Neutrophil (primary cell): ENCODE measurements around the gene LRBA.

ENCODE experiments used
- H3K27ac ChIP-seq: fragments of 200-600 bp; sonication (generic); 2 replicates; pipeline ENCODE4 v1.5.1; 2016; ENCODE audit warnings: mild to moderate bottlenecking, moderate library complexity
- H3K27me3 ChIP-seq: fragments of 200-600 bp; sonication (generic); 2 replicates; pipeline ENCODE4 v1.6.0; 2016; ENCODE audit warnings: mild to moderate bottlenecking
- H3K36me3 ChIP-seq: fragments of 200-600 bp; sonication (generic); 2 replicates; pipeline ENCODE4 v1.5.1; 2017
- H3K4me1 ChIP-seq, 2 experiments: fragments of 200-600 bp in 1 of 2; sonication (generic) in 1 of 2; 1 replicate in 1 of 2; 2 replicates in 1 of 2; pipeline versions ENCODE4 v1.5.1 to v1.6.1; 2013 to 2016; ENCODE audit warnings: low read depth in 1 of 2, low read length in 1 of 2, mild to moderate bottlenecking in 1 of 2, moderate library complexity in 1 of 2; ENCODE audit not compliant: control insufficient read depth in 1 of 2, insufficient read depth in 1 of 2
- H3K4me3 ChIP-seq, 2 experiments: fragments of 200-600 bp in 1 of 2; sonication (generic) in 1 of 2; 1 replicate in 1 of 2; 2 replicates in 1 of 2; pipeline ENCODE4 v1.5.1; 2013 to 2016; ENCODE audit warnings: low read depth in 1 of 2, low read length in 1 of 2, mild to moderate bottlenecking in 1 of 2, moderate library complexity in 1 of 2
- H3K9me3 ChIP-seq: fragments of 200-600 bp; sonication (generic); 2 replicates; pipeline ENCODE4 v1.5.1; 2016
- TF ChIP-seq, protein P1 (sequence below): fragments of 200-600 bp; sonication (generic); IDR thresholded peaks from 2 replicates; pipeline ENCODE4 v1.5.1; 2016; ENCODE audit warnings: antibody characterized with exemption

LRBA gene

DNA sequence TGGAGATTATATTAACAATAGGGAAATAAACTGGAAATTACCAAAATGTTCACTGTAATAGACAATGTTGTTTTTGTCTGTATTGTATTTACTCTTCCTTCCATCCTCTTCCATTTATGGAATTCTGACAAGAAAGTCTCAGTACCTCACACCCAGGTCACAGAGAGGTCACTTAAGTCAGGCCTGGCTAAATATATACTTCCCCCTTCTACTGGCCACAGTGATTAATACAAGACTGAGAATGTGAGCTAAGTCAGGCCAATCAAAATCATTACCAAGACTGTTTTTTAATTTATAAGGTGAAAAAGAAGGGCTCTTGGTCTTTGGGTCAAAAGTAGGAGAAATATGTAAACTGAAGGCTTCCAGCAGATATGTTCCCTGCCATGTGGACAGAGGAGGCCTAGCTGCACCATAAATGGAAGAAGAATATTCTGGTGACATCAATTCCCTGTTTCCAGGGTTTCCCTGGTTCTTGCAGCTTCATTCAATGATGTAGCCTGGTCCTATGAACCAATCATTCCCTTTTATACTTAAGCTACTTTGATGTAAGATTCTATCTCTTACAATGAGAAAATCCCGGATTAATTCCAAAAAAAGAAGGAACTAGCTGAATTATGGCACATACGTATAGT lies 64.3 kb downstream of the LRBA start:
- no peak overlapping the region for H3K27ac ChIP-seq
- TF ChIP-seq, protein P1, sequence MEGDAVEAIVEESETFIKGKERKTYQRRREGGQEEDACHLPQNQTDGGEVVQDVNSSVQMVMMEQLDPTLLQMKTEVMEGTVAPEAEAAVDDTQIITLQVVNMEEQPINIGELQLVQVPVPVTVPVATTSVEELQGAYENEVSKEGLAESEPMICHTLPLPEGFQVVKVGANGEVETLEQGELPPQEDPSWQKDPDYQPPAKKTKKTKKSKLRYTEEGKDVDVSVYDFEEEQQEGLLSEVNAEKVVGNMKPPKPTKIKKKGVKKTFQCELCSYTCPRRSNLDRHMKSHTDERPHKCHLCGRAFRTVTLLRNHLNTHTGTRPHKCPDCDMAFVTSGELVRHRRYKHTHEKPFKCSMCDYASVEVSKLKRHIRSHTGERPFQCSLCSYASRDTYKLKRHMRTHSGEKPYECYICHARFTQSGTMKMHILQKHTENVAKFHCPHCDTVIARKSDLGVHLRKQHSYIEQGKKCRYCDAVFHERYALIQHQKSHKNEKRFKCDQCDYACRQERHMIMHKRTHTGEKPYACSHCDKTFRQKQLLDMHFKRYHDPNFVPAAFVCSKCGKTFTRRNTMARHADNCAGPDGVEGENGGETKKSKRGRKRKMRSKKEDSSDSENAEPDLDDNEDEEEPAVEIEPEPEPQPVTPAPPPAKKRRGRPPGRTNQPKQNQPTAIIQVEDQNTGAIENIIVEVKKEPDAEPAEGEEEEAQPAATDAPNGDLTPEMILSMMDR: no peak

GRCh38 chr4:150949943-150950342 lies 65.1 kb downstream of the LRBA start:
- Histone ChIP-seq H3K4me3 (no peak overlapping the region), H3K27ac (no peak overlapping the region), H3K36me3 (no peaks in the 10 kb centered on the region), H3K9me3 (no peaks in the 10 kb centered on the region), H3K27me3 (no peaks in the 10 kb centered on the region), H3K4me1 (no peaks in the 10 kb centered on the region)
- TF ChIP-seq, protein P1: no peak

More for the DNA sequence above, 64.3 kb downstream of the LRBA start:
- Histone ChIP-seq H3K4me3 (no peak overlapping the region), H3K36me3 (no peaks in the 10 kb centered on the region), H3K4me1 (no peaks in the 10 kb centered on the region), H3K9me3 (no peaks in the 10 kb centered on the region), H3K27me3 (no peaks in the 10 kb centered on the region)

- H3K27me3 ChIP-seq: no peaks in the 10 kb centered on the region
- peaks cover 0 to 3% of the 10 kb centered on the region in 2 experiments for H3K4me1 ChIP-seq
- no peak overlapping the region for H3K27ac ChIP-seq
- TF ChIP-seq, protein P1: no peak
- H3K9me3 ChIP-seq: no peaks in the 10 kb centered on the region
- no peak overlapping the region for H3K4me3 ChIP-seq
- no peaks in the 10 kb centered on the region for H3K36me3 ChIP-seq
Measured at GRCh38 chr4:150949342-150949741, 65.7 kb downstream of the LRBA start.

DNA sequence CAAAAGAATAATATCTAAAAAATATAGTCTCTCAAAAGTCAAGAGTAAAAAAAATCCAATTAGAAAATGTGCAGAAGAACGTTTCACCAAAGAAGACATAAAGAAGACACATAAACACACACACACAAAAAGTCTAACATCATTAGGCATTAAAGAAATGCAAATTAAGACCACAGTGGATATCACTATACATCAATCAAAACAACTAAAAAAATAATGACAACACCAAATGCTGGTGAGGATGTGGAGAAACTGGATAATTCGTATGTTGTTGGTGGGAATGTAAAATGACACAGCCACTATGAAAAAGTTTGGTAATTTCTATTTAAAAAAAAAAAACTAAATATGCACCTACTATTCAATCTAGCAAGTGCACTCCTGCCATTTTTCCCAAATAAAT lies 66.4 kb downstream of the LRBA start:
- Histone ChIP-seq H3K27me3 (no peaks in the 10 kb centered on the region), H3K36me3 (no peaks in the 10 kb centered on the region), H3K4me1 (peaks cover 0 to 3% of the 10 kb centered on the region in 2 experiments), H3K4me3 (no peak overlapping the region), H3K9me3 (no peaks in the 10 kb centered on the region), H3K27ac (no peak overlapping the region)
- TF ChIP-seq, protein P1: no peak

DNA sequence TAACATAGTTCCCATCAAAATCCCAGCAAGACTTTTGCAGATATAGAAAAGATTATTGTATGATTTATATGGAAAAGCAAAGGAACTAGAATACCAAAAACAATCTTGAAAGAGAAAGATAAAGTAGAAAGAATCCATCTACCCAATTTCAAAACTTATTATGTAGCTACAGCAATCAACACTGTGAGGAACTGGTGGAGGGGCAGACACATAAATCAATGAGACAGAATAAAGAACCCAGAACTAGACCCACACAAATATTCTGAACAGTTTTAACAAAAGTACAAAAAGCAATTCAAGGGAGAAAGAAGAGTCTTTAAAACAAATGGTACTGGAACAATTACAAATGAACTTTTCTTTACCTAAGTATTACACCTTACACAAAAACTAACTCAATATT lies 67.0 kb downstream of the LRBA start:
- Histone ChIP-seq H3K36me3 (no peaks in the 10 kb centered on the region), H3K4me3 (no peak overlapping the region), H3K27me3 (no peaks in the 10 kb centered on the region), H3K9me3 (no peaks in the 10 kb centered on the region), H3K27ac (no peak overlapping the region), H3K4me1 (peaks cover 0 to 3% of the 10 kb centered on the region in 2 experiments)
- TF ChIP-seq, protein P1: no peak
